Activated T-helper 1 cell treated with anti-CD3 and anti-CD28 coated beads, Interleukin-12 subunit alpha, Interleukin-12 subunit beta, Interleukin-2, Interleukin-4 antibody, amounts not matched to agents 30 ng/mL and 10 ng/mL and 1 ng/mL, durations not matched to agents 14 hours and 24 hours and 36 hours (primary cell): ENCODE measurements around the gene GLIS2. TPM values are rescaled to one million over a fixed set of nuclear protein-coding genes. Genes with fewer than 3 reads are reported as not detected.
A peak's percentile ranks its signal among the peaks of the same experiment; 100 is the strongest.

Experiments used
- DNase-seq: peaks from one replicate; pipeline ENCODE4 v3.0.0; 2021; ENCODE audit warnings: low spot score
- H3K27ac Mint-ChIP-seq: one replicate; pipeline ENCODE4 v1.8.0; 2021; ENCODE audit warnings: mild to moderate bottlenecking, mixed read lengths
- H3K27me3 Mint-ChIP-seq: one replicate; pipeline ENCODE4 v1.8.0; 2022; ENCODE audit warnings: mild to moderate bottlenecking, moderate library complexity, mixed read lengths; ENCODE audit not compliant: insufficient read depth
- H3K36me3 Mint-ChIP-seq: one replicate; pipeline ENCODE4 v1.8.0; 2021; ENCODE audit warnings: low read depth, mixed read lengths
- H3K4me1 Mint-ChIP-seq: one replicate; pipeline ENCODE4 v1.8.0; 2021; ENCODE audit warnings: low read depth, mixed read lengths
- H3K4me3 Mint-ChIP-seq: one replicate; pipeline ENCODE4 v1.8.0; 2021; ENCODE audit warnings: mild to moderate bottlenecking, moderate library complexity, mixed read lengths
- H3K9me3 Mint-ChIP-seq: one replicate; pipeline ENCODE4 v1.8.0; 2021; ENCODE audit warnings: mixed read lengths
- intact Hi-C: fragments of 100-400 bp; cut with micrococcal nuclease; formaldehyde crosslinking; loops from one replicate; pipeline ENCODE4 v1.15.1; 2024
- total RNA-seq: library from RNA; stranded (reverse); gene quantifications from 2 replicates; pipeline ENCODE4 v1.2.3, GENCODE V29; 2022

The GLIS2 gene
- total RNA-seq, 1 donor from 2014 or later, result 0.54 TPM

GRCh38 chr16:4303973-4304372 lies 11.9 kb upstream of the GLIS2 start:
- intact Hi-C loops, result no loop called here
- no peaks in the 10 kb centered on the region for H3K27me3 Mint-ChIP-seq
- no peak for DNase-seq
- no peak overlapping the region for H3K27ac Mint-ChIP-seq
- peaks cover 18% of the 10 kb centered on the region for H3K36me3 Mint-ChIP-seq
- peaks cover 17% of the 10 kb centered on the region for H3K4me1 Mint-ChIP-seq
- no peak overlapping the region for H3K4me3 Mint-ChIP-seq
- H3K9me3 Mint-ChIP-seq, result peaks cover 4% of the 10 kb centered on the region

GRCh38 chr16:4306470-4307214 lies 9.2 kb upstream of the GLIS2 start:
- peaks cover 18% of the 10 kb centered on the region for H3K36me3 Mint-ChIP-seq
- peaks cover 6% of the 10 kb centered on the region for H3K27me3 Mint-ChIP-seq
- H3K4me3 Mint-ChIP-seq, result peak overlapping the region; percentile 96
- peaks cover 22% of the 10 kb centered on the region for H3K4me1 Mint-ChIP-seq
- DNase-seq, result no peak
- H3K9me3 Mint-ChIP-seq, result peaks cover 4% of the 10 kb centered on the region
- intact Hi-C loops, result loop anchor here (1.0 to 5.0 kb wide), 7 partner anchors 9 to 344 kb away; partner anchors contain the start of genes ADCY9, HMOX2 and PAM16
- H3K27ac Mint-ChIP-seq, result peak overlapping the region; percentile 96

- peak; percentile 97 for DNase-seq
- Mint-ChIP-seq H3K4me1 (peaks cover 22% of the 10 kb centered on the region), H3K4me3 (peak overlapping the region; percentile 96), H3K27me3 (peaks cover 6% of the 10 kb centered on the region), H3K27ac (peak overlapping the region; percentile 96), H3K9me3 (peaks cover 4% of the 10 kb centered on the region), H3K36me3 (peaks cover 18% of the 10 kb centered on the region)
- intact Hi-C loops, result loop anchor here (1.0 to 5.0 kb wide), 7 partner anchors 8 to 345 kb away; partner anchors contain the start of genes ADCY9, HMOX2 and PAM16
These were observed 8.4 kb upstream of the GLIS2 start for GRCh38 chr16:4307215-4308037.

GRCh38 chr16:4309102-4309832 lies 6.6 kb upstream of the GLIS2 start:
- DNase-seq, result no peak
- intact Hi-C loops, result loop anchor here (5.0 kb wide), 2 partner anchors 192 to 347 kb away; partner anchors contain the start of gene ADCY9
- H3K4me3 Mint-ChIP-seq, result peak overlapping the region; percentile 83
- H3K27me3 Mint-ChIP-seq, result peaks cover 13% of the 10 kb centered on the region
- peaks cover 25% of the 10 kb centered on the region for H3K4me1 Mint-ChIP-seq
- H3K27ac Mint-ChIP-seq, result no peak overlapping the region
- H3K36me3 Mint-ChIP-seq, result peaks cover 17% of the 10 kb centered on the region
- H3K9me3 Mint-ChIP-seq, result peaks cover 4% of the 10 kb centered on the region

GRCh38 chr16:4309833-4310266 lies 6.0 kb upstream of the GLIS2 start:
- no peak overlapping the region for H3K4me3 Mint-ChIP-seq
- H3K27ac Mint-ChIP-seq, result no peak overlapping the region
- intact Hi-C loops, result loop anchor here (5.0 kb wide), 2 partner anchors 193 to 348 kb away; partner anchors contain the start of gene ADCY9
- peaks cover 19% of the 10 kb centered on the region for H3K27me3 Mint-ChIP-seq
- peaks cover 4% of the 10 kb centered on the region for H3K9me3 Mint-ChIP-seq
- H3K4me1 Mint-ChIP-seq, result peaks cover 31% of the 10 kb centered on the region
- peak; percentile 44 for DNase-seq
- peaks cover 19% of the 10 kb centered on the region for H3K36me3 Mint-ChIP-seq

- Mint-ChIP-seq H3K4me1 (peaks cover 17% of the 10 kb centered on the region), H3K9me3 (no peaks in the 10 kb centered on the region), H3K36me3 (peaks cover 4% of the 10 kb centered on the region), H3K4me3 (peak overlapping the region; percentile 92), H3K27ac (no peak overlapping the region), H3K27me3 (peaks cover 25% of the 10 kb centered on the region)
- no peak for DNase-seq
- intact Hi-C loops, result no loop called here
These were observed 2.0 kb upstream of the GLIS2 start for GRCh38 chr16:4313563-4314531.

- Mint-ChIP-seq H3K4me1 (peaks cover 17% of the 10 kb centered on the region), H3K27me3 (peaks cover 25% of the 10 kb centered on the region), H3K4me3 (peak overlapping the region; percentile 92), H3K9me3 (no peaks in the 10 kb centered on the region), H3K27ac (peak overlapping the region; percentile 87), H3K36me3 (peaks cover 4% of the 10 kb centered on the region)
- intact Hi-C loops, result loop anchor here (1.0 kb wide), 1 partner anchor 7 kb away; no protein-coding TSS in a partner anchor
- no peak for DNase-seq
These were observed 1.2 kb upstream of the GLIS2 start for GRCh38 chr16:4314532-4315185.

GRCh38 chr16:4316108-4316863 lies 419 bp downstream of the GLIS2 start:
- Mint-ChIP-seq H3K27ac (no peak overlapping the region), H3K36me3 (peaks cover 4% of the 10 kb centered on the region), H3K4me1 (peaks cover 18% of the 10 kb centered on the region), H3K27me3 (peaks cover 20% of the 10 kb centered on the region), H3K4me3 (peak overlapping the region; percentile 19), H3K9me3 (no peaks in the 10 kb centered on the region)
- intact Hi-C loops, result no loop called here
- no peak for DNase-seq

GRCh38 chr16:4316864-4317531 lies 1.1 kb downstream of the GLIS2 start:
- no peak for DNase-seq
- Mint-ChIP-seq H3K27me3 (peaks cover 19% of the 10 kb centered on the region), H3K4me3 (peak overlapping the region; percentile 19), H3K9me3 (no peaks in the 10 kb centered on the region), H3K27ac (no peak overlapping the region), H3K36me3 (peaks cover 4% of the 10 kb centered on the region), H3K4me1 (peaks cover 18% of the 10 kb centered on the region)
- intact Hi-C loops, result no loop called here

GRCh38 chr16:4317532-4318450 lies 1.9 kb downstream of the GLIS2 start:
- intact Hi-C loops, result no loop called here
- no peak for DNase-seq
- peak overlapping the region; percentile 58 for H3K4me3 Mint-ChIP-seq

More at GRCh38 chr16:4317532-4318450, 1.9 kb downstream of the GLIS2 start:
- H3K27ac Mint-ChIP-seq, result no peak overlapping the region
- peaks cover 18% of the 10 kb centered on the region for H3K4me1 Mint-ChIP-seq
- H3K27me3 Mint-ChIP-seq, result peaks cover 16% of the 10 kb centered on the region
- peaks cover 4% of the 10 kb centered on the region for H3K36me3 Mint-ChIP-seq
- H3K9me3 Mint-ChIP-seq, result no peaks in the 10 kb centered on the region
